A204.1 (cell line): Measurements from ENCODE around the gene GRM5.

ENCODE experiments used
- FAIRE-seq: peaks from 2 replicates; lab custom pipeline; 2012; peaks lifted over from hg19 to GRCh38; lab: Jason Lieb, UNC

GRM5 gene

GRCh38 chr11:88695689-88696414 lies 369.9 kb downstream of the GRM5 start:
- no peak for FAIRE-seq

GRCh38 chr11:88692306-88693086 lies 373.3 kb downstream of the GRM5 start:
- FAIRE-seq, result no peak

GRCh38 chr11:88689548-88690240 lies 376.1 kb downstream of the GRM5 start:
- no peak for FAIRE-seq

- no peak for FAIRE-seq
These were observed 382.8 kb downstream of the GRM5 start for GRCh38 chr11:88683024-88683423.

GRCh38 chr11:88680806-88681205 lies 385.0 kb downstream of the GRM5 start:
- FAIRE-seq, result no peak

- no peak for FAIRE-seq
These were observed 399.4 kb downstream of the GRM5 start for GRCh38 chr11:88666364-88666763.

- no peak for FAIRE-seq
These were observed 408.6 kb downstream of the GRM5 start for GRCh38 chr11:88657076-88657738.

GRCh38 chr11:88656283-88656682 lies 409.5 kb downstream of the GRM5 start:
- no peak for FAIRE-seq

- FAIRE-seq, result no peak
These were observed 410.1 kb downstream of the GRM5 start for GRCh38 chr11:88655656-88656055.

GRCh38 chr11:88655196-88655595 lies 410.6 kb downstream of the GRM5 start:
- FAIRE-seq, result no peak

GRCh38 chr11:88651556-88651955 lies 414.2 kb downstream of the GRM5 start:
- FAIRE-seq, result no peak

GRCh38 chr11:88644724-88645123 lies 421.1 kb downstream of the GRM5 start:
- no peak for FAIRE-seq

GRCh38 chr11:88632163-88632562 lies 433.6 kb downstream of the GRM5 start:
- no peak for FAIRE-seq

- no peak for FAIRE-seq
These were observed 434.3 kb downstream of the GRM5 start for GRCh38 chr11:88631497-88631896.

- no peak for FAIRE-seq
These were observed 436.3 kb downstream of the GRM5 start for GRCh38 chr11:88629496-88629895.

GRCh38 chr11:88626216-88626615 lies 439.6 kb downstream of the GRM5 start:
- FAIRE-seq, result no peak

- no peak for FAIRE-seq
These were observed 442.3 kb downstream of the GRM5 start for GRCh38 chr11:88623531-88623930.

GRCh38 chr11:88620568-88621130 lies 445.1 kb downstream of the GRM5 start:
- FAIRE-seq, result no peak

GRCh38 chr11:88619656-88620385 lies 446.0 kb downstream of the GRM5 start:
- FAIRE-seq, result no peak

- no peak for FAIRE-seq
These were observed 446.7 kb downstream of the GRM5 start for GRCh38 chr11:88619071-88619425.

GRCh38 chr11:88618327-88619070 lies 447.3 kb downstream of the GRM5 start:
- no peak for FAIRE-seq
